HG03575 (cell line): Measurements from ENCODE around the gene CGA.

Experiments used
- ATAC-seq: cut with Tn5 transposase; IDR thresholded peaks from one replicate; pipeline ENCODE4 v1.9.1; 2021; ENCODE audit not compliant: unreplicated experiment, insufficient number of reproducible peaks, low FRiP score; ENCODE audit errors: extremely low read depth

The CGA gene

GRCh38 chr6:87093199-87093598 lies 1.7 kb downstream of the CGA start:
- no peak for ATAC-seq

GRCh38 chr6:87092435-87092834 lies 2.5 kb downstream of the CGA start:
- no peak for ATAC-seq

- ATAC-seq, result no peak
These were observed 5.8 kb downstream of the CGA start for GRCh38 chr6:87089135-87089534.

GRCh38 chr6:87088076-87088475 lies 6.8 kb downstream of the CGA start:
- no peak for ATAC-seq

- no peak for ATAC-seq
These were observed 12.7 kb downstream of the CGA start for GRCh38 chr6:87082160-87082721.

- no peak for ATAC-seq
These were observed 15.8 kb downstream of the CGA start for GRCh38 chr6:87078983-87079616.

GRCh38 chr6:87075168-87075567 lies 19.7 kb downstream of the CGA start:
- no peak for ATAC-seq

GRCh38 chr6:87074101-87074621 lies 20.7 kb downstream of the CGA start:
- ATAC-seq, result no peak

- no peak for ATAC-seq
These were observed 23.2 kb downstream of the CGA start for GRCh38 chr6:87071683-87072082.

- no peak for ATAC-seq
These were observed 24.2 kb downstream of the CGA start for GRCh38 chr6:87070741-87071140.

- no peak for ATAC-seq
These were observed 26.1 kb downstream of the CGA start for GRCh38 chr6:87068795-87069194.

- no peak for ATAC-seq
These were observed 28.2 kb downstream of the CGA start for GRCh38 chr6:87066449-87067333.

- ATAC-seq, result no peak
These were observed 29.8 kb downstream of the CGA start for GRCh38 chr6:87065117-87065516.

GRCh38 chr6:87059943-87060342 lies 35.0 kb downstream of the CGA start:
- no peak for ATAC-seq

- no peak for ATAC-seq
These were observed 40.6 kb downstream of the CGA start for GRCh38 chr6:87054143-87054833.

GRCh38 chr6:87053312-87053711 lies 41.6 kb downstream of the CGA start:
- ATAC-seq, result no peak

- ATAC-seq, result no peak
These were observed 45.1 kb downstream of the CGA start for GRCh38 chr6:87049779-87050178.

GRCh38 chr6:87045521-87046075 lies 49.3 kb downstream of the CGA start:
- ATAC-seq, result no peak

GRCh38 chr6:87040729-87041128 lies 54.2 kb downstream of the CGA start:
- ATAC-seq, result no peak
